Progenitor cell of endocrine pancreas (in vitro differentiated cells): Measurements from ENCODE around the gene ACTA1. TPM values are rescaled to one million over a fixed set of nuclear protein-coding genes. Genes with fewer than 3 reads are reported as not detected.

Experiments
- DNase-seq: peaks from one replicate; pipeline ENCODE4 v3.0.0; 2021; ENCODE audit warnings: low spot score; ENCODE audit not compliant: unreplicated experiment
- H3K27ac Mint-ChIP-seq: 2 replicates; pipeline ENCODE4 v1.8.0; 2021; ENCODE audit warnings: mild to moderate bottlenecking, moderate library complexity, mixed read lengths
- H3K27me3 Mint-ChIP-seq: 2 replicates; pipeline ENCODE4 v1.8.0; 2021; ENCODE audit warnings: mixed read lengths
- H3K36me3 Mint-ChIP-seq: 2 replicates; pipeline ENCODE4 v1.8.0; 2022; ENCODE audit warnings: mixed read lengths; ENCODE audit not compliant: insufficient read depth
- H3K4me1 Mint-ChIP-seq: 2 replicates; pipeline ENCODE4 v1.8.0; 2021; ENCODE audit warnings: low read depth, mixed read lengths
- H3K4me3 Mint-ChIP-seq: 2 replicates; pipeline ENCODE4 v1.8.0; 2021; ENCODE audit warnings: low read depth, mild to moderate bottlenecking, moderate library complexity, mixed read lengths
- H3K9me3 Mint-ChIP-seq: 2 replicates; pipeline ENCODE4 v1.8.0; 2021; ENCODE audit warnings: low read depth, mixed read lengths
- total RNA-seq: library from RNA; stranded (reverse); gene quantifications from 2 replicates; pipeline ENCODE4 v1.2.1, GENCODE V29; 2021
- TF ChIP-seq, protein P1 (sequence below): fragments of 200-600 bp; sonication (generic); IDR thresholded peaks from one replicate; pipeline ENCODE4 v1.5.0; 2021; ENCODE audit warnings: antibody characterized with exemption, mild to moderate bottlenecking; ENCODE audit not compliant: unreplicated experiment

The ACTA1 gene
- total RNA-seq, 1 donor from 2014 or later = 1.8 TPM

DNA sequence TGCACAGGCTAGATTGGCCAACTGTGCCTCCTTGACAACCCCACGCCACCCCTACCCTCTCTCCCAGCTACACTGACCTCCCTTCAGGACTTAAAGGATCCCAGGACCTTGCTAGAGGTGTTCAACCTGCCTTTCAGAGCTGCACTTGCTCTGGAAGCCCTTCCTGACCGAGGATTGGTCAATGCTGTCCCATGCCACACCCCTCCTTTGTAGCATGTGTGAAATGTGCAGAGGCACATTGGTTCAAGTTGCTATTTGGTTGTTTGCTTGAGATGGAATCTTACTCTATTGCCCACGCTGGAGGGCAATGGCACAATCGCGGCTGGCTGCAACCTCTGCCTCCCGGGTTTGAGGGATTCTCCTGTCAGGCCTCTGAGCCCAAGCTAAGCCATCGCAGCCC is 21.8 kb downstream of the ACTA1 start:
- peak overlapping the region; percentile 67 for H3K27ac Mint-ChIP-seq
- H3K4me1 Mint-ChIP-seq = peaks cover 21% of the 10 kb centered on the region
- H3K27me3 Mint-ChIP-seq = peaks cover 26% of the 10 kb centered on the region
- no peaks in the 10 kb centered on the region for H3K36me3 Mint-ChIP-seq
- TF ChIP-seq, protein P1, sequence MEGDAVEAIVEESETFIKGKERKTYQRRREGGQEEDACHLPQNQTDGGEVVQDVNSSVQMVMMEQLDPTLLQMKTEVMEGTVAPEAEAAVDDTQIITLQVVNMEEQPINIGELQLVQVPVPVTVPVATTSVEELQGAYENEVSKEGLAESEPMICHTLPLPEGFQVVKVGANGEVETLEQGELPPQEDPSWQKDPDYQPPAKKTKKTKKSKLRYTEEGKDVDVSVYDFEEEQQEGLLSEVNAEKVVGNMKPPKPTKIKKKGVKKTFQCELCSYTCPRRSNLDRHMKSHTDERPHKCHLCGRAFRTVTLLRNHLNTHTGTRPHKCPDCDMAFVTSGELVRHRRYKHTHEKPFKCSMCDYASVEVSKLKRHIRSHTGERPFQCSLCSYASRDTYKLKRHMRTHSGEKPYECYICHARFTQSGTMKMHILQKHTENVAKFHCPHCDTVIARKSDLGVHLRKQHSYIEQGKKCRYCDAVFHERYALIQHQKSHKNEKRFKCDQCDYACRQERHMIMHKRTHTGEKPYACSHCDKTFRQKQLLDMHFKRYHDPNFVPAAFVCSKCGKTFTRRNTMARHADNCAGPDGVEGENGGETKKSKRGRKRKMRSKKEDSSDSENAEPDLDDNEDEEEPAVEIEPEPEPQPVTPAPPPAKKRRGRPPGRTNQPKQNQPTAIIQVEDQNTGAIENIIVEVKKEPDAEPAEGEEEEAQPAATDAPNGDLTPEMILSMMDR = no peak
- no peak for DNase-seq
- H3K9me3 Mint-ChIP-seq = no peaks in the 10 kb centered on the region
- no peak overlapping the region for H3K4me3 Mint-ChIP-seq

DNA sequence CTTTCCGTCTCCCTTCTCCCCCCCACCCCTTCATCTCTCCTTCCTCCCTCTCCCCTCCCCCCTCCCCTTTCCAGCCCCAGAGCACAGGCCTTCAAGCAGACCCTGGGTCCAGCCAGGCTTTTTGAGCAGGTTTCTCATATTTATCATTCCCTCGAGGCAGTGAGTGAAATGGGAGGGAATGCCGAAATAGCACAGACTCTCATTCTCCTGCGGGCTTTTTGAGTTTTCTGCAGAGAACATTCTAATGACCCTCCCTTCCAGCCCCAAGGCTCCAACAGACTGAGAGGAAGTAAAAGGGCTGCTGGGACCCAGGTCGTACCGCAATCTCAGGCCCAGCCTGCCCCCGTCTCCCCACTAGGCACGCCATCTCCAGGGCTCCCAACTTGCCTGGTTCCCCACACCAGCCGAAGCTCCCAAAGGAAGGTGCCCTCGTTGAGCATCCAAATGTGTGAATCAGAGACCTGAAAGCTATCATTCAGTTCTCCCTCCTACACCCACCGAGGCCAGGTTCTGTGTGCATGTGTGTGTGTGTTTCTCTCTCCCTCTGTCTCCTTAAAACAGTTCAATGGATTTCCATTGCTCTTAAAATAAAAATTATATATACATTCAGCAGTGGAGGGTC is 22.3 kb downstream of the ACTA1 start:
- DNase-seq = no peak
- Mint-ChIP-seq H3K36me3 (no peaks in the 10 kb centered on the region), H3K9me3 (no peaks in the 10 kb centered on the region), H3K4me3 (no peak overlapping the region), H3K27ac (no peak overlapping the region), H3K27me3 (peaks cover 31% of the 10 kb centered on the region), H3K4me1 (peaks cover 25% of the 10 kb centered on the region)
- TF ChIP-seq, protein P1 = no peak

DNA sequence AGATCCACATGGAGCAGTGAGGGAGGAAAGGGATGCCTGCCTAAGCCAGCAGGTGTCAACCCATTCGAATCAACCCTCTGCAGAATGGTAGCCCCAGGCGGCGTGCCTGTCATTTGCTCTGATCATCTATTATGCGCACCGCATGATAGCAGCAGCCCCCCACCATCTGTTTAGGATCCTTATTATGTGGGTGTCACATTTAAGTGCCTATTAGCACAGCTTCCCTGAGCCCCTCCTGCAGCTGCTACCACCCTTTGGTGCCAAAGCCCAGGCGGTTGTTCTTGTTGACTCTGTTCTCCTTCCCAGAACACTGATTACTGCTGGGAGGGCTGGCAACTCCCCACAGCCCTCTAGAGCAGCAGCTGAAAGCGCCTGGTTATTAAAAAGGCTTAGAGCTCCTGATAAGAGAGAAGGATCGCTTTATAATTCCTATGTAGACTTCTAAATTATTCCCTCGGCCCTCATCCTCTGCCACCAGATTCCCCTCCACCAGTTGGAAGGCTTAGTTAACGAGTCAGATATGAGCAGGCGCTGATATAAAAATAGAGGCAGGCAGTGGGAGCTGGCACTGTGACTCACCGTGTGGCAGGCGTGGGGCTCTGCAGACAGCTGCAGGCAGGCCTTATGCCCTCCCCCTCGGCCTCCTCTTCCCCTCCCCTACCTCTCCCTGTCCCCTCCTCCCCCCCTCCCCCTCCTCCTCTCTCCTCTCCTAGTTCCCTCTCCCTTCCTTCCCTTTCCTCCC is 23.0 kb downstream of the ACTA1 start:
- TF ChIP-seq, protein P1 = no peak
- H3K36me3 Mint-ChIP-seq = no peaks in the 10 kb centered on the region
- H3K27me3 Mint-ChIP-seq = peaks cover 32% of the 10 kb centered on the region
- DNase-seq = no peak
- H3K4me1 Mint-ChIP-seq = peaks cover 25% of the 10 kb centered on the region
- H3K4me3 Mint-ChIP-seq = no peak overlapping the region
- H3K9me3 Mint-ChIP-seq = no peaks in the 10 kb centered on the region
- no peak overlapping the region for H3K27ac Mint-ChIP-seq

DNA sequence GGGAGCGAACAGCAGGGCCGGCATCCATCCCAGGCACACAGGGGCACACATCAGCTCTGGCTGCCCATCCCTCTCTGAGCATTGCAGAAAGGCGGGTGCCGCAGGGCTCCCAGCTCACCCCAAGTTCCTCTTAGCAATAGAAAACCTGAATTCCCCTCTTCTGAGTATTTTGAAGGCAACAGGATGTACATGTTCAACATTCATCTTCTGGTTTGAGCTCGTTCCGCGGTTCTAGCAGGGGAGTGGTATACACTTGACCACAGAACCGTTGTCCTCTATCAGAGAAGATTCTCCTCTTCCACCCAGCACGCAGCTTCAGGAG is 23.6 kb downstream of the ACTA1 start:
- TF ChIP-seq, protein P1 = no peak
- H3K36me3 Mint-ChIP-seq = no peaks in the 10 kb centered on the region
- H3K4me3 Mint-ChIP-seq = no peak overlapping the region
- H3K4me1 Mint-ChIP-seq = peaks cover 25% of the 10 kb centered on the region
- H3K9me3 Mint-ChIP-seq = no peaks in the 10 kb centered on the region
- no peak for DNase-seq
- H3K27ac Mint-ChIP-seq = no peak overlapping the region
- H3K27me3 Mint-ChIP-seq = peaks cover 35% of the 10 kb centered on the region

DNA sequence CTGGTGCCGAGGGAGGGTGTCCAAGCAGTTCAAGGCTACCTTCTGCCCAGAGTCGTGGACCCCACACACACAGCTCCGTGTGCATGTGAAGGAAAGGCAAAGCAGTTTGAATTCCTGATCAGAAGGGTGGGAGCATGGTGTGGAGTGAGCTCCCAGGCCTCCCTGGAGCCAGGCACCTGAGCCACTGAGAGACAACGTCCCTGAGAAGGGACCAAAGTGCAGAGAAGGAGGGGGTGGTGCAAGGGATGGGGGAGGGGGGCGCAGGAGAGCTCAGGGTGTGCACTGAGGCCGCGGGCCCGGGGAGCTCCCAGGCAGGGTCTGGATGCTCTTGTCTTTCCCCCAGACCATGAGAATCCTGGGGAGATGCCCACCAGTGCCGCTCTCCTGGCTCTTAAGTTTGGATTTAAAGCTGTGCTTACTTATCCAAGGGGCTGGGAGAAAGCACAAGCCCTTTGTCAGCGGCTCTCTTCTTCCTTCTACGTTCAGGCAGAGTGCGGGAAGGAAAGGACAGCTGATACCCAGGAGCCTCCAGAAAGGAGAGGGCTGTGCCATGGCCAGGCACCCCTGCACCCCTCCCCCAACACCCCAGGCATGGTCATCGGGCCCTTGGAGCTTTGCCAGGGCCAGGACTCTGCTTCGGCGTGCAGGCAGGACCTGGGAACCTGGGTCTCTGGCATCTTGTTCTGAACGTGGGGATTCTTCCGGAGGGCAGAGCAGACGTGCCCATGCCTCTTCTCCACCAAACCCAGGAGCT is 24.1 kb downstream of the ACTA1 start:
- H3K4me3 Mint-ChIP-seq = no peak overlapping the region

More for the DNA sequence above, 24.1 kb downstream of the ACTA1 start:
- H3K27ac Mint-ChIP-seq = peak overlapping the region; percentile 24
- TF ChIP-seq, protein P1 = no peak
- DNase-seq = no peak
- H3K36me3 Mint-ChIP-seq = no peaks in the 10 kb centered on the region
- peaks cover 38% of the 10 kb centered on the region for H3K27me3 Mint-ChIP-seq
- H3K9me3 Mint-ChIP-seq = no peaks in the 10 kb centered on the region
- peaks cover 27% of the 10 kb centered on the region for H3K4me1 Mint-ChIP-seq
